K562 (cell line): ENCODE results near the gene SORCS2. TPM values are rescaled to one million over a fixed set of nuclear protein-coding genes. Genes with fewer than 3 reads are reported as not detected.

Experiments
- ARHGAP35 ChIP-seq: fragments of 450-650 bp; IDR thresholded peaks from 2 replicates; pipeline ENCODE4 v1.6.1; 2018; ENCODE audit not compliant: partially characterized antibody
- CBX5 ChIP-seq: IDR thresholded peaks from 2 replicates; pipeline ENCODE4 v1.6.1; 2014; ENCODE audit warnings: low read depth, borderline replicate concordance
- ETS1 ChIP-seq: conservative IDR thresholded peaks from 2 replicates; pipeline ENCODE4 v1.6.1; 2011; ENCODE audit warnings: low read depth, mild to moderate bottlenecking, low read length; ENCODE audit not compliant: control insufficient read depth
- KDM1A ChIP-seq, 2 experiments: fragments of 450-650 bp; IDR thresholded peaks; 2 replicates each; pipeline ENCODE4 v1.6.1; 2016; ENCODE audit warnings: mild to moderate bottlenecking in 2 of 2
- MIER1 ChIP-seq: fragments of 450-650 bp; IDR thresholded peaks from 2 replicates; pipeline ENCODE4 v1.6.1; 2016; ENCODE audit warnings: antibody characterized with exemption, mild to moderate bottlenecking, low read depth
- PTBP1 ChIP-seq: fragments of 200-400 bp; formaldehyde crosslinking; IDR thresholded peaks from 2 replicates; pipeline ENCODE4 v1.6.1; 2017; ENCODE audit warnings: low read depth, low read length
- SNIP1 ChIP-seq: fragments of 450-650 bp; IDR thresholded peaks from 2 replicates; pipeline ENCODE4 v1.7.1; 2017; ENCODE audit warnings: low read depth, mild to moderate bottlenecking
- ZNF121 ChIP-seq: sonication (generic); formaldehyde crosslinking; conservative IDR thresholded peaks from 2 replicates; pipeline ENCODE4 v1.8.0; 2022; ENCODE audit warnings: missing genetic modification reagents
- polyA plus RNA-seq, 8 experiments: library from polyadenylated mRNA; depleted of rRNA in 4 of 8; stranded (reverse) in 5 of 8; unstranded in 3 of 8; fragments of >200 nt; fragmentation: Nextera tagmentation in 2 of 8; fragmentation: Illumina TruSeq in 1 of 8; extraction: Ambion mirVana in 2 of 8; extraction: Trizol in 1 of 8; gene quantifications; 2 replicates each; pipeline versions ENCODE4 v1.2.1 to v1.2.3, GENCODE V29; 2011 to 2014; ENCODE audit warnings: inconsistent platforms in 1 of 8, missing spikeins in 1 of 8
- total RNA-seq, 7 experiments: library from RNA; depleted of rRNA in 6 of 7; stranded (reverse); fragments of >200 nt in 6 of 7; fragmentation: Illumina TruSeq in 2 of 7; extraction: Trizol in 2 of 7; gene quantifications; 2 replicates each; pipeline versions ENCODE4 v1.2.1 to v1.2.3, GENCODE V29; 2011 to 2021; ENCODE audit warnings: low replicate concordance in 1 of 7
- TF ChIP-seq, protein P1 (sequence below): fragments of 150-350 bp; conservative IDR thresholded peaks from 2 replicates; pipeline ENCODE4 v1.6.1; 2014; ENCODE audit warnings: low read length

SORCS2 gene
- total and polyA plus RNA-seq, 9 of the 15 experiments (the other 6 are each of a cell fraction or from before 2014, with no cell fraction given) = not detected

DNA sequence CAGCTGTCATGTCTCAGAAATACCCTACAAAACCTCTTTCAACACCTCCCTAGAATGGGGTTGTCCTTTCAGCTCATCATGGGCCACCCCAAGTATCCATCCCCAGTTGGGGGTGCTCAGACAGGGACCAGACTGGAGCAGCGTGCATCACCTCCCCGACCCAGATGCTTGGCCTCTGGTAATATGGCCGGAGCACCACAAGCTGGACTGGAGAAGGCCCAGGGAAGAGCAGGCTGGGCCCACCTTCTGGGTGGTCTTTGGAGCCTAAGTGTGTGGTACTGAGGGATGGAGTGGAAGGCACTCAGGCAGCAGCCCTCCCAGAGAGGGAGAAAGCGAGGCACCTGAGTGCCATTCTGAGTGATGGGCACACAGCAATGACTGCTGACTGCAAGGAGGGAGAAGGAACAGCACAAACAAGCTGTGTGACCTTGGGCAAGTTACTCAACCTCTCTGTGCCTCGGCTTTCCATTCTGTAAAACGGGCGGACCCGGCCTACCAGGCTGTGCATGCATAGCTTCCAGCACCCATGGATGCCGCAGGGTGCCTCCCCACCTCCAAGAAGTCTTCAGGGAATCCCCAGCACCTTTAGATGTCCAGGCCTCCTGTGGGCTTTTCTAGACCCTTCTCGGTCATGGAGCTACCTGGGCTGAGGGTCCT, 519.1 kb downstream of the SORCS2 start (continued):
- TF ChIP-seq KDM1A (IDR thresholded peaks at IDR 0.05) = no peak
- TF ChIP-seq, protein P1, sequence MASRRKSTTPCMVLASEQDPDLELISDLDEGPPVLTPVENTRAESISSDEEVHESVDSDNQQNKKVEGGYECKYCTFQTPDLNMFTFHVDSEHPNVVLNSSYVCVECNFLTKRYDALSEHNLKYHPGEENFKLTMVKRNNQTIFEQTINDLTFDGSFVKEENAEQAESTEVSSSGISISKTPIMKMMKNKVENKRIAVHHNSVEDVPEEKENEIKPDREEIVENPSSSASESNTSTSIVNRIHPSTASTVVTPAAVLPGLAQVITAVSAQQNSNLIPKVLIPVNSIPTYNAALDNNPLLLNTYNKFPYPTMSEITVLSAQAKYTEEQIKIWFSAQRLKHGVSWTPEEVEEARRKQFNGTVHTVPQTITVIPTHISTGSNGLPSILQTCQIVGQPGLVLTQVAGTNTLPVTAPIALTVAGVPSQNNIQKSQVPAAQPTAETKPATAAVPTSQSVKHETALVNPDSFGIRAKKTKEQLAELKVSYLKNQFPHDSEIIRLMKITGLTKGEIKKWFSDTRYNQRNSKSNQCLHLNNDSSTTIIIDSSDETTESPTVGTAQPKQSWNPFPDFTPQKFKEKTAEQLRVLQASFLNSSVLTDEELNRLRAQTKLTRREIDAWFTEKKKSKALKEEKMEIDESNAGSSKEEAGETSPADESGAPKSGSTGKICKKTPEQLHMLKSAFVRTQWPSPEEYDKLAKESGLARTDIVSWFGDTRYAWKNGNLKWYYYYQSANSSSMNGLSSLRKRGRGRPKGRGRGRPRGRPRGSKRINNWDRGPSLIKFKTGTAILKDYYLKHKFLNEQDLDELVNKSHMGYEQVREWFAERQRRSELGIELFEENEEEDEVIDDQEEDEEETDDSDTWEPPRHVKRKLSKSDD = no peak
- TF ChIP-seq CBX5 = no peak
- no peak for TF ChIP-seq SNIP1
- TF ChIP-seq ARHGAP35 = no peak
- TF ChIP-seq PTBP1 = 0 out of 2 replicates have a peak, but pooled peaks have one; percentile 16
- TF ChIP-seq ZNF121 (CRISPR knock-in tag) = no peak
- TF ChIP-seq ETS1 = no peak
- no peak for TF ChIP-seq MIER1
